Fibroblast of gingiva (primary cell): ENCODE measurements around the gene UGT1A8.

ENCODE experiments used
- DNase-seq: peaks from one replicate; pipeline ENCODE4 v3.0.0-alpha.2; 2011; ENCODE audit warnings: low read depth

The UGT1A8 gene

GRCh38 chr2:233800208-233800607 is 182.8 kb downstream of the UGT1A8 start:
- no peak for DNase-seq

GRCh38 chr2:233801357-233802131 is 184.1 kb downstream of the UGT1A8 start:
- DNase-seq = no peak

- no peak for DNase-seq
These were observed 184.8 kb downstream of the UGT1A8 start for GRCh38 chr2:233802132-233802815.

GRCh38 chr2:233803292-233803911 is 186.0 kb downstream of the UGT1A8 start:
- DNase-seq = no peak

DNA sequence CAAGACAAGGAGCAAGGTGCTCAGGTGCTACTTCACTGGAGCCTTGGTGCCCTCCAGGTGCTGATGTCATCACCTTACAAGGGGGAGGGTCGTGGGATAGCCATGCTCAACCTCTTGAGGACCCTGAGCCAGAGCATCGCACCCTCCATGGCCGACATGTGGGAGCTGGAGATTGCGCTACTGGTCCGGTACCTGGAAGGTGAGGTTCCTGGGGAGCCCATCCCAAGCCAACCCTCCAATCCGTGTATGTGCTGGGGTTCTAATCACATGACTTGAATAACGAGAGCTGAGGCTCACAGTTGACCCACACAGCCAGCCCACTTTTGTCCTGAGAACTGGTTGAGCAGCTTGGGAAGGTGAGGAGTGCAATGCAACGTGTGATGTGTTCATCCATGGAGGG is 186.6 kb downstream of the UGT1A8 start:
- DNase-seq = no peak

DNA sequence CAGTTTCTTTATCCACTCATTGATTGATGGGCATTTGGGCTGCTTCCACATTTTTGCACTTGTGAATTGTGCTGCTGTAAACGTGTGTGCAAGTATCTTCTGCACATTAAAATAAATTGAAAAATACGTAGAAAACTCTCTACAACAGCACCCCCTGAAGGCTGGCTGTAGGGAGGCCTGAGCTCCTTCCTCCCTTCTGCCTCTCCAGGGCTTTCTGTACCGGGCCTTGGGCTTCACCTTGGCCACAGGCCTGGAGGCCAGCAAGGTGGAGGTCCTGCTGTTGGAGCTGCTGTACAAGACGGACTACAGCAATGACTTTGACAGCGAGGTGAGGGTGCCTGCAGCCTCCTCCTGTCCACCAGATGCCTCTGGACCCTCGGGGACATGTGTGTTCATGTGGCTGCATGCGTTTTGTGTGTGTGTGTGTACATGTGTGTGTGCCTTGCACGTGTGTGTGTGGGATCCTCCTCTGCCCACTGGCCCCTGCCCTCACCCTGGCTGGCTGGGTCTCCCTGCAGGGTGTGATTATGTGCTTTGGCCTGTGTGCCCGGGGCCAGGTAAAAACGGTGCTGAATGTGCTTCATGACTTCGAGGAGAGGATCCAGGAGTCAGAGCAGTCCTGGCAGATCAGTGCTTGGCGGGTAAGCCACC is 189.9 kb downstream of the UGT1A8 start:
- no peak for DNase-seq

GRCh38 chr2:233807966-233808935 is 190.8 kb downstream of the UGT1A8 start:
- DNase-seq = no peak

GRCh38 chr2:233810385-233810784 is 193.0 kb downstream of the UGT1A8 start:
- no peak for DNase-seq

GRCh38 chr2:233811087-233811486 is 193.7 kb downstream of the UGT1A8 start:
- DNase-seq = no peak

GRCh38 chr2:233811732-233812131 is 194.3 kb downstream of the UGT1A8 start:
- no peak for DNase-seq

GRCh38 chr2:233813236-233814055 is 196.0 kb downstream of the UGT1A8 start:
- DNase-seq = no peak

GRCh38 chr2:233814056-233814835 is 196.8 kb downstream of the UGT1A8 start:
- DNase-seq = no peak

DNA sequence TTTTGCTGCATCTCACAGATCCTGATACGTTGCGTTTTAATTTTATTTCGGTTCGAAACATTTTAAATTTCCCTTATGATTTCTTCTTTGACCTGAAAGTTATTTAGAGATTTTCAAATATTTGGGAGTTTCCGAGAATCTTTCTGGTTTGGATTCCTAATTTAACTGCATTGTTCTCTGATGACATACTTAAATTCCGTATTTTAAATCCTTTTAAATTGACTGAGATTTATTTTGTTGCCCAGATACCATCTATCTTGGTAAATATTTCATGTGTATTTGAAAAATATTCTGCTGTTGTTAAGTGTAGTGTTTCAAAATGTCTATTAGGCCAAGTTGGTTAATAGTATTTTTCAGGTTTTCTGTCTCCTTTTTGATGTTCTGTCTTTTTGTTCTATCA is 198.4 kb downstream of the UGT1A8 start:
- DNase-seq = no peak

DNA sequence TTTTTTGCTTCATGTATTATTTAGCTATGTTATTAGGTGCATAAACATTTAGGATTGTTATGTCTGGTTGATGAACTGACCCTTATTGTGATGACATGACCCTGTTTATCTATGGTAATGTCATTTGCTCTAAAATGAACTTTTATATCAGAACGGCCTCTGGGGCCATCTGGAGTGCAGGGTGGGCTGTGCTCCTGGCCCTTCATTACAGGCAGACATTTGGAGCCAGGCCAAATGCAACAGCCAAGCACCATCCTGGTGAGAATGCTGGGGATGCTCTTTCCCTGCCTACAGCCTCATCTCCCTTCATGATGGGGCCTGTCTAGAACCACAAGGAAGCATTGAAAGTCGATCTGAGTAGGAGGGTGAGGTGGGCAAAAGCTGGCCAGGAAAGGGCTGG is 198.9 kb downstream of the UGT1A8 start:
- no peak for DNase-seq

- DNase-seq = no peak
These were observed 199.3 kb downstream of the UGT1A8 start for GRCh38 chr2:233816771-233817170.

GRCh38 chr2:233817361-233817911 is 200.0 kb downstream of the UGT1A8 start:
- no peak for DNase-seq

DNA sequence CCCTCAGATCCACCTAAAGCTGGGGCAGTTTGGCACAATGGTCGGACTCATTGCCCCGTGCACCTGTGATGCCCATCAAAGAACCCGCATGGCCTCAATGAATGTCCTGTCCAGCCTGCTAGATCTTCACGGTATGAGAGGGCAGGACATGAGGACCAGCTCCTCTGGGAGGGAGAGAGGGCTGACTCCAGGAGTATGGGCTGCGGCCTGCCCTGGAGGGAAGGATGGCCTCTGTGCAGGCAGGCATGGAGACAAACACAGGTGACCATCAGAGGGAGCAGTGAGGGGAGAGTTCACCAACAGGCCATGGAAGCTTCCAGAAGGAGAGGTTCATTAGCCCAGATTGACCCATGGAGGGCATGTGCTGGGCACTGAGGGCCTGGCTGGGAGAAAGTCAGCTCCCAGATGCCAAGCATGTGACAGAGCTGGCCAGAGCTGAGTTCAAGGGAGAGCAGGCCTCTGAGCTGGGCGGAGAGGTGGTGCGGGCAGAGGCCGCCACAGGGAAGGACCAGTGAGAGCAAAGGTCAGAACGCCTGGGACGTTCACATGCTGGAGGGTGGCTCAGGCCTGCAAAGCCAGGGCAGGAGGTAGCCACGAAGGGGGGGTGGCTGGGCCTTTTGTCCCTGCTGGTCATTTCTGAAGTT is 200.7 kb downstream of the UGT1A8 start:
- no peak for DNase-seq

- no peak for DNase-seq
These were observed 201.5 kb downstream of the UGT1A8 start for GRCh38 chr2:233818639-233819621.
